GM11168 (cell line): ENCODE data around the gene ZNF431.
"Not testable (repeated sequence)": the region's sequence is repeated elsewhere in the genome, so short reads cannot be mapped to it uniquely, and the experiment has no call there.

Source experiments
- in situ Hi-C: fragments of 300-500 bp; cut with MboI; formaldehyde crosslinking; loops from one replicate; pipeline ENCODE4 v1.12.0; 2022; ENCODE audit warnings: low sequenced_read_pairs; ENCODE audit not compliant: unreplicated experiment

ZNF431 gene

GRCh38 chr19:21141787-21142464 lies at the start of gene ZNF431:
TSS of gene ZNF431 (plus strand) at chr19:21142040. CDS start at chr19:21142184, 144 bp downstream.
- in situ Hi-C loops = no loop called here

- in situ Hi-C loops = no loop called here
Observed at GRCh38 chr19:21092109-21092508, 49.7 kb upstream of the ZNF431 start.

- in situ Hi-C loops = no loop called here
Observed at GRCh38 chr19:21094347-21095025, 47.4 kb upstream of the ZNF431 start.

DNA sequence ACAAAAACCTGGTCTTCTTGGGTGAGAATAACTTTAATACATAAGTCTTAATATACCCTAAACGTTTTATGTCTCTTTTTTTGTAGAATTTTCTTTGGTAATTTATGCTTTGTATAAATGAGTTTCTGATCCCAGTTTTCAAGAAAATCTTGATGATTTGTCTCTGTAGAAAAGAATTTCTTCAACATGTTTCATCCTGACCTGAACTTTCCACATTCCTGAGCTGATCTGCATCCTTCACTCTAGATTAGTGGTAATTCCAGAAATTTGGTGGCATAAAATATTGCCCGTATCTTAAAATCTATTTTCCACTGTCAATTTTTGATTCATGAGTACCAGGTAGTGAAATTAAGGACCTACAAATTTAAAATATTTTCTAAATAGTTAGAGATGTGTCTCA lies 43.5 kb upstream of the ZNF431 start:
- in situ Hi-C loops = no loop called here

DNA sequence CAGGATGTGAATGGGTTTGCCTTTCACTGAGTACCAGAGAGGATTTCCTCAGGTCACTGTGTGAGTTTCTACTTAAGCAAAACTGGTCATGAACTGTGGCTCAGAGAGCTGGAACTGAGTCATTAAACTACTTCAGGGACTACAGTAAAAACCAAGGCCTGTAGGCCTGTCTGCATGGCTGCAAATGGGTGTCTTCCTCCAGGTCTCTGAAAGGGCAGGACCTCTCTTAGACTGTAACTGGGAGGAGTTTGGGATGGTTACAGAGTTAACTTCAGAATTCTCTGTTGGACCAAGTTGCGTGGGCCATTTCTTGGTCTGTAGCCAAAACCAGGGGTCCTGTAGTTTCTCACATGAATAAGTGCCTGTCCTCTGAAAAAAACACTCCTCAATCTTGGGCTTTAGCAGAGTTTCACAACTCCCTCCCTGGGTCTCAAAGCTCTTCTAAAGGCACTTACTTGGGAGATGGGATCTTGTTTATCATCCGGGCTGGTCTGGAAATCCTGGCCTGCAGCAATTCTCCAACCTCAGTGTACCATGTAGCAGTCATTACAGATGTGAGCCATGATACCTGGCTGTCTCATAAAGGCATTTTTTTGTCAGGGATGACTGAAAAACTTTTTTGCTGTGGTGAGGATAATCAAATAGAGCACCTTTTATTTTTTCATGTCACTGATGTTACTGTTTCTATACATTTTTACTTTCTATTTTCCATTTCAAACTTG lies 40.2 kb upstream of the ZNF431 start:
- in situ Hi-C loops = no loop called here

GRCh38 chr19:21109116-21109515 lies 32.7 kb upstream of the ZNF431 start:
- in situ Hi-C loops = no loop called here

DNA sequence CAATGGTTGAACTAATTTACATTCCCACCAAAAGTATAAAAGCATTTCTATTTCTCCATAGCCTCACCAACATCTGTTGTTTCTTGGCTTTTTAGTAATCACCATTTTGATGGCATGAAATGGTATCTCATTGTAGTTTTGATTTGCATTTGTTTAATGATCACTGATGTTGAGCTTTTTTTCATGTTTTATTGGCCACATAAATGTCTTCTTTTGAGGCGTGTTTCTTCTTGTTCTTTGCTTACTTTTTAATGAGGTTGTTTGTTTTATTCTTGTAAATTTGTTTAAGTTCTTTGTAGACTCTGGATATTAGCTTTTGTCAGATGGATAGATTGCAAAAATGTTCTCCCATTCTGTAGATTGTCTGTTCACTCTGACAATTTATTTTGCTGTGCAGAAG lies 31.7 kb upstream of the ZNF431 start:
- in situ Hi-C loops = no loop called here

DNA sequence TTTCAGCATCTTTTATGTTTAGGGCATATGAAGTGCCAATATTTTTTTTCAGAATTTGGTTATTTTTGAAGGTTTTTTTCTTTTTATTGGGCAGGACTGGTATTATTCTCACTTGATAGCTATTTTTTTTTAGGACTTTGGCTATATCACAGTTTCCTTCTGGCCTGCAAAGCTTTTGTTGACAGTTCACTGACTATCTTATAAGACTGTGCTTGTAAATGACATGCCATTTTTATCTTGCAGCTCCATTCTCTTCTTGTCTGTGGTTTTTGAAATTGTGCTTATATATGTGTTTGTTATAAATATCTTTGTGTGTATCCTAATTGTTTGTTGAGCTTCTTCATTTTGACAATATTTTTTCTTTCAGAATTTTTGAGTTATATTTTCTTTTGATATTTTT lies 26.4 kb upstream of the ZNF431 start:
- in situ Hi-C loops = no loop called here

- in situ Hi-C loops = no loop called here
Observed at GRCh38 chr19:21117041-21117907, 24.6 kb upstream of the ZNF431 start.

DNA sequence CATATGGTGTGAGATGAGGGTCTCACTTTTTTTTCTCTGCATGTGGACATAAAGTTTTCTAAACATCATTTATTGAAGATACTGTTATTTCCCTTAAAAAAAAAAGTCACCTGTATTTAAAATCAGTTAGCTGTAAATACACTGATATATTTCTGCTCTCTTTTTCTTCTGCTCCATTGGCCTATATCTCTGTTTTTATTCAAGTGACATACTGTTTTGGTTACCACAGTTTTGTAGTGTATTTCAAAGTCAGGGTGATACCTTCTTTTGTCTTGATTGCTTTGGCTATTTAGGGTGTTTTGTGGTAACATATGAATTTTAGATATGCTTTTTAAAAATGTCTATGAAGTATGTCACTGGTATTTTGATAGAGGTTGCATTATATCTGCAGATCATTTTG lies 15.8 kb upstream of the ZNF431 start:
- in situ Hi-C loops = no loop called here

DNA sequence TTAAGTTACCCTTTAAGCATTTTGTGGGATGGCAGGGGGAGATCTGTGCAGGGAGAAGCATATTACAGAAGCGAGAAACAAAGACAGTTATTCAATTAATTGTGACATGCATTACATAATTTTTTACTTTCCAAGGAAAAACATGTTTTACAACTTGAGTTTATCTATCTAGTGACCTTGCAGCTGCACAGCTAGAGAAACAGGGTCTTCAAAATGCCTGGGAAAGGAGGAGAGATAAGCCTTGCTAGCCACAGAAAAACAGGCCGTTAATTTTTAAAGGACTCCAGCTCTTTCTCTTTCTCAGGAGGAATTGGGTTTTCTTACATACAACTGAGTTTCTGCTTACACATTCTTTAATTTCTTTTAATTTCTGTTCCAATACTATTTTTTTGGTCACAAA lies 14.8 kb upstream of the ZNF431 start:
- in situ Hi-C loops = no loop called here

GRCh38 chr19:21127898-21128297 lies 13.9 kb upstream of the ZNF431 start:
- in situ Hi-C loops = no loop called here

GRCh38 chr19:21128901-21129698 lies 12.7 kb upstream of the ZNF431 start:
- in situ Hi-C loops = no loop called here

GRCh38 chr19:21130097-21130775 lies 11.6 kb upstream of the ZNF431 start:
- in situ Hi-C loops = no loop called here

GRCh38 chr19:21133633-21134032 lies 8.2 kb upstream of the ZNF431 start:
- in situ Hi-C loops = no loop called here

DNA sequence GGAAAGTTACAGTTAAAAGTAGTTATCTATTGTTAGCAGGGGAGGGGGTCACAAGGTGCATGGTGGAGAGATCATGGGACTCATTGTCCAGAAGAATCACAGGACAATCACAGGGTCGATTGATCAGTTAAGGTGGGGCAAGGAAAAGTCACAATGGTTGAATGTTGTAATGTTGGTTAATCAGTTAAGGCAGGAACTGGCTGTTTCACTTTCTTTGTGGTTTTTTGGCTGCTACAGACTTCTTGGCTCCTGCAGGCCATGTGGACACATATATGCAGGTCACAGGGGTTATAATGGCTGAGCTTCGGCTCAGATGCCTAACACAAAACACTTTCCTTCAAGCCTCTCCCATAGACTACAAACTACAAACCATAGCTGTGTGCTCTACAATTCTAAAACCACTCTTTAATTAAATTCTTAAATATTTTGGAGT lies 6.9 kb upstream of the ZNF431 start:
- in situ Hi-C loops = no loop called here

DNA sequence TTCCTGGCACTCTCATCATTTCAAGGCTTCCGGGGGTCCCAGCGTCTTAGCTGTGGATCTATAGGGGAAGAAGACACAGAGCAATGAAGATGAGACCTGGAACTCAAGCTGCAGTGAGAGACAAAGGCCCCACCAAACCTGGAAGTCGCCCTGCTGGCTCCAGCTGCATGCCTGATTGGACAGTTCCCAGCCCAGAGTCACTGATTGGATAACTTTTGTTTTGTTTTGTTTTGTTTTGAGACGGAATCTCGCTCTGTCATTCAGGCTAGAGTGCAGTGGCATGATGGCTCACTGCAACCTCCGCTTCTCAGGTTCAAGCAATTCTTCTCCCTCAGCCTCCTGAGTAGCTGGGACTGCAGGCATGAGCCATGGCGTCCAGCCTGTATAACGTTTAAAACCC lies 6.4 kb upstream of the ZNF431 start:
- in situ Hi-C loops = no loop called here

GRCh38 chr19:21138130-21138529 lies 3.7 kb upstream of the ZNF431 start:
- in situ Hi-C loops = no loop called here

DNA sequence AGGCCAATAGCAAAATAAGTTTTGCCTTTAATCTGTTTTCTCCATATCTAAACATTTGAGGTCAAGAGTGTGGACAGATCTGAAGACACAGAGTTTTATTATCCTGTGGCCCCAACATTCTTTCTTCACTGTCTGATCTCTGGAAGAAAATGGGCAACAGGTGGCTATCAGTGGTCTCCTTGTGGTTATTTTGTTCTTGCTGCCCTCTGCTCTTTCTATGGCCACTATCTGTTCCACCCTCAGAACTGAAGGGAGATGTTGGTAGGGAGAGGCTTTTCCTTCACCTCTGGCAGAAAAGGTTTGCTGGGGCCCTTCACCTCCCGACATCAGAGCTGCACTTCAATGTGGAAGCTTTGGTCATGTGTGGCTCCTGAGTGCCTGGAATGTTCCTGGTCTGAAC lies 834 bp upstream of the ZNF431 start:
- in situ Hi-C loops = not testable (repeated sequence)
